Keratinocyte (primary cell): Measurements from ENCODE around the gene PLEKHJ1. TPM values are rescaled to one million over a fixed set of nuclear protein-coding genes. Genes with fewer than 3 reads are reported as not detected.

Source experiments
- DNase-seq: peaks from one replicate; pipeline ENCODE4 v3.0.0-alpha.2; 2011; ENCODE audit warnings: low read depth, missing footprints, low spot score
- FAIRE-seq: peaks from 2 replicates; lab custom pipeline; 2011; peaks lifted over from hg19 to GRCh38; lab: Jason Lieb, UNC
- H2AFZ ChIP-seq: 2 replicates; pipeline ENCODE4 v1.6.0; 2012; ENCODE audit warnings: low read length, control low read depth, inconsistent platforms; ENCODE audit not compliant: control insufficient read depth
- H3K27ac ChIP-seq: 2 replicates; pipeline ENCODE4 v1.5.1; 2011; ENCODE audit warnings: low read length; ENCODE audit not compliant: control insufficient read depth, insufficient read depth
- H3K27me3 ChIP-seq: 3 replicates; pipeline ENCODE4 v1.6.0; 2011; ENCODE audit warnings: low read length; ENCODE audit not compliant: control insufficient read depth, insufficient read depth; ENCODE audit errors: extremely low read depth
- H3K36me3 ChIP-seq, 2 experiments: 2 replicates in 1 of 2; 3 replicates in 1 of 2; pipeline ENCODE4 v1.5.1; 2011; ENCODE audit warnings: low read length in 2 of 2, mild to moderate bottlenecking in 1 of 2; ENCODE audit not compliant: control insufficient read depth in 2 of 2, insufficient read depth in 2 of 2; ENCODE audit errors: extremely low read depth in 1 of 2
- H3K4me1 ChIP-seq: 3 replicates; pipeline ENCODE4 v1.5.1; 2011; ENCODE audit warnings: low read length; ENCODE audit not compliant: control insufficient read depth, insufficient read depth; ENCODE audit errors: extremely low read depth
- H3K4me2 ChIP-seq: 3 replicates; pipeline ENCODE4 v1.6.0; 2011; ENCODE audit warnings: low read depth, low read length; ENCODE audit not compliant: control insufficient read depth, insufficient read depth; ENCODE audit errors: extremely low read depth
- H3K4me3 ChIP-seq, 3 experiments: fragments of 200-600 bp in 1 of 3; sonication (generic) in 1 of 3; 2 replicates in 2 of 3; 3 replicates in 1 of 3; pipeline ENCODE4 v1.5.1; 2011 to 2016; ENCODE audit warnings: low read length in 3 of 3, mild to moderate bottlenecking in 3 of 3, control low read depth in 2 of 3, inconsistent platforms in 1 of 3, low read depth in 1 of 3, mixed read lengths in 1 of 3, mixed run types in 1 of 3, moderate library complexity in 1 of 3; ENCODE audit not compliant: control insufficient read depth in 2 of 3, insufficient read depth in 2 of 3; ENCODE audit errors: extremely low read depth in 1 of 3
- H3K79me2 ChIP-seq: 2 replicates; pipeline ENCODE4 v1.6.0; 2012; ENCODE audit warnings: low read length; ENCODE audit not compliant: control insufficient read depth, insufficient read depth
- H3K9ac ChIP-seq: 3 replicates; pipeline ENCODE4 v1.6.0; 2011; ENCODE audit warnings: low read length; ENCODE audit not compliant: control insufficient read depth, insufficient read depth; ENCODE audit errors: extremely low read depth
- H3K9me1 ChIP-seq: 3 replicates; pipeline ENCODE4 v1.6.0; 2011; ENCODE audit warnings: low read length; ENCODE audit not compliant: control insufficient read depth, insufficient read depth; ENCODE audit errors: extremely low read depth
- H3K9me3 ChIP-seq: 2 replicates; pipeline ENCODE4 v1.5.1; 2012; ENCODE audit warnings: low read depth, low read length; ENCODE audit not compliant: control insufficient read depth
- H4K20me1 ChIP-seq: 3 replicates; pipeline ENCODE4 v1.6.0; 2011; ENCODE audit warnings: low read length; ENCODE audit not compliant: control insufficient read depth, insufficient read depth; ENCODE audit errors: extremely low read depth
- EZH2 ChIP-seq: IDR thresholded peaks from one replicate; pipeline ENCODE4 v1.6.1; 2012; ENCODE audit warnings: inconsistent platforms, mild to moderate bottlenecking, low read length, moderate library complexity
- dilution Hi-C: fragments of 300-500 bp; cut with MboI; formaldehyde crosslinking; loops from one replicate; pipeline ENCODE4 v1.7.0; 2020; ENCODE audit warnings: low sequenced_read_pairs; ENCODE audit not compliant: extremely low pct_ligation_motif_present
- polyA plus RNA-seq, 5 experiments: library from polyadenylated mRNA; depleted of rRNA in 3 of 5; stranded (reverse) in 3 of 5; stranded (forward) in 1 of 5; unstranded in 1 of 5; fragments of >200 nt; gene quantifications; 1 replicate in 1 of 5; 2 replicates in 3 of 5; 3 replicates in 1 of 5; pipeline versions ENCODE4 v1.2.1 to v1.2.3, GENCODE V29; 2011 to 2012; ENCODE audit warnings: missing spikeins in 2 of 5, low read depth in 1 of 5, low replicate concordance in 1 of 5
- TF ChIP-seq, protein P1 (sequence below), 3 experiments: IDR thresholded peaks in 1 of 3; conservative IDR thresholded peaks in 1 of 3; optimal IDR thresholded peaks in 1 of 3; 2 replicates in 2 of 3; 3 replicates in 1 of 3; pipeline versions ENCODE3 to v1.5.1; 2011; ENCODE audit warnings: low read length in 3 of 3, mild to moderate bottlenecking in 3 of 3, moderate library complexity in 2 of 3, control low read depth in 1 of 3, inconsistent platforms in 1 of 3; ENCODE audit not compliant: insufficient read depth in 2 of 3; ENCODE audit errors: extremely low read depth in 1 of 3

The PLEKHJ1 gene
- polyA plus RNA-seq, 1 donor (not counting 4 experiments of a cell fraction or from before 2014, with no cell fraction given): 36.8 TPM

DNA sequence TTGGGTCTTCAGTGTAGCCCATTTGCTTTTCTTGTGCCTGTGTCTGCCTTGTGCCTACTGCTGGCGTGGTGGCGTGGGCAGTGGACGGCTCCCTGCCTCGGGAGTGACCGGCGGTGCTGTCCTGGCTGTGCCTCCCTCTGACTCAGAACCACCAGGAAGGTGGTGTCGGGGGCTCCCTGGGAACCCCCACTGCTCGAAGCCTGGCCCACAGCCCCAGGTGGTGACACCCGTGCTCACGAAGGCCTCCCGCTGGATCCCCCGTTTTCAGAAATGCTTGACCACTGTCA, 7.9 kb upstream of the PLEKHJ1 start:
- peaks cover 3% of the 10 kb centered on the region for H3K9me1 ChIP-seq
- H3K36me3 ChIP-seq: peaks cover 25 to 32% of the 10 kb centered on the region in 2 experiments
- no peaks in the 10 kb centered on the region for H3K9me3 ChIP-seq
- no peak overlapping the region for H2AFZ ChIP-seq
- no peak for TF ChIP-seq EZH2
- TF ChIP-seq, protein P1, sequence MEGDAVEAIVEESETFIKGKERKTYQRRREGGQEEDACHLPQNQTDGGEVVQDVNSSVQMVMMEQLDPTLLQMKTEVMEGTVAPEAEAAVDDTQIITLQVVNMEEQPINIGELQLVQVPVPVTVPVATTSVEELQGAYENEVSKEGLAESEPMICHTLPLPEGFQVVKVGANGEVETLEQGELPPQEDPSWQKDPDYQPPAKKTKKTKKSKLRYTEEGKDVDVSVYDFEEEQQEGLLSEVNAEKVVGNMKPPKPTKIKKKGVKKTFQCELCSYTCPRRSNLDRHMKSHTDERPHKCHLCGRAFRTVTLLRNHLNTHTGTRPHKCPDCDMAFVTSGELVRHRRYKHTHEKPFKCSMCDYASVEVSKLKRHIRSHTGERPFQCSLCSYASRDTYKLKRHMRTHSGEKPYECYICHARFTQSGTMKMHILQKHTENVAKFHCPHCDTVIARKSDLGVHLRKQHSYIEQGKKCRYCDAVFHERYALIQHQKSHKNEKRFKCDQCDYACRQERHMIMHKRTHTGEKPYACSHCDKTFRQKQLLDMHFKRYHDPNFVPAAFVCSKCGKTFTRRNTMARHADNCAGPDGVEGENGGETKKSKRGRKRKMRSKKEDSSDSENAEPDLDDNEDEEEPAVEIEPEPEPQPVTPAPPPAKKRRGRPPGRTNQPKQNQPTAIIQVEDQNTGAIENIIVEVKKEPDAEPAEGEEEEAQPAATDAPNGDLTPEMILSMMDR (optimal IDR thresholded peaks at IDR 0.05 in 1 of 3, IDR thresholded peaks at IDR 0.05 in 1 of 3, conservative IDR thresholded peaks at IDR 0.05 in 1 of 3; ENCODE audit: extremely low read depth in 1 of 3, insufficient read depth in 2 of 3, low read length in 3 of 3): no peak
- no peak for DNase-seq
- no peaks in the 10 kb centered on the region for H3K27me3 ChIP-seq
- no peak overlapping the region for H3K4me2 ChIP-seq
- no peak for FAIRE-seq
- H3K4me3 ChIP-seq: no peak overlapping the region
- no peak overlapping the region for H3K9ac ChIP-seq
- peaks cover 24% of the 10 kb centered on the region for H3K4me1 ChIP-seq
- peaks cover 41% of the 10 kb centered on the region for H4K20me1 ChIP-seq
- dilution Hi-C loops: no loop called here
- H3K27ac ChIP-seq: no peak overlapping the region
- peaks cover 55% of the 10 kb centered on the region for H3K79me2 ChIP-seq

GRCh38 chr19:2243274-2244124, 7.4 kb upstream of the PLEKHJ1 start:
- H3K27me3 ChIP-seq: no peaks in the 10 kb centered on the region
- H3K9ac ChIP-seq: no peak overlapping the region
- H3K4me2 ChIP-seq: no peak overlapping the region
- FAIRE-seq (no peak), DNase-seq (no peak)
- no peak overlapping the region for H3K4me3 ChIP-seq
- H3K9me3 ChIP-seq: no peaks in the 10 kb centered on the region
- H3K27ac ChIP-seq: no peak overlapping the region
- peaks cover 29% of the 10 kb centered on the region for H3K4me1 ChIP-seq
- peaks cover 3% of the 10 kb centered on the region for H3K9me1 ChIP-seq
- peaks cover 25 to 33% of the 10 kb centered on the region in 2 experiments for H3K36me3 ChIP-seq
- H3K79me2 ChIP-seq: peaks cover 60% of the 10 kb centered on the region
- H4K20me1 ChIP-seq: peaks cover 40% of the 10 kb centered on the region
- H2AFZ ChIP-seq: no peak overlapping the region
- dilution Hi-C loops: no loop called here
- no peak for TF ChIP-seq EZH2
- TF ChIP-seq, protein P1 (optimal IDR thresholded peaks at IDR 0.05 in 1 of 3, IDR thresholded peaks at IDR 0.05 in 1 of 3, conservative IDR thresholded peaks at IDR 0.05 in 1 of 3; ENCODE audit: extremely low read depth in 1 of 3, insufficient read depth in 2 of 3, low read length in 3 of 3): no peak
